AG09319 (cell line): ENCODE data around the gene TANC1.

Source experiments
- DNase-seq: peaks from one replicate; pipeline ENCODE4 v3.0.0-alpha.2; 2010; ENCODE audit warnings: low read depth; ENCODE audit errors: extremely low read depth
- CTCF ChIP-seq: IDR thresholded peaks from 2 replicates; pipeline ENCODE4 v1.5.1; 2011; ENCODE audit warnings: low read depth, mild to moderate bottlenecking, inconsistent platforms, low read length, moderate library complexity

Gene TANC1

GRCh38 chr2:159109517-159109916 is 141.1 kb downstream of the TANC1 start:
- DNase-seq: no peak
- TF ChIP-seq CTCF: no peak

GRCh38 chr2:159110784-159111183 is 142.3 kb downstream of the TANC1 start:
- TF ChIP-seq CTCF: no peak
- DNase-seq: no peak

- no peak for TF ChIP-seq CTCF
- DNase-seq: no peak
Observed at GRCh38 chr2:159111346-159111927, 143.0 kb downstream of the TANC1 start.

- DNase-seq: no peak
- no peak for TF ChIP-seq CTCF
Observed at GRCh38 chr2:159114835-159115234, 146.4 kb downstream of the TANC1 start.

- TF ChIP-seq CTCF: no peak
- no peak for DNase-seq
Observed at GRCh38 chr2:159116922-159117321, 148.5 kb downstream of the TANC1 start.

GRCh38 chr2:159117658-159118057 is 149.2 kb downstream of the TANC1 start:
- no peak for DNase-seq
- no peak for TF ChIP-seq CTCF

- peak; percentile 70 for DNase-seq
- peak; percentile 92 for TF ChIP-seq CTCF
Observed at GRCh38 chr2:159118115-159118858, 149.8 kb downstream of the TANC1 start.
